Stimulated activated naive CD8-positive, alpha-beta T cell treated with anti-CD3 and anti-CD28 coated beads, Interleukin-15, Interleukin-2, amounts not matched to agents 100 ng/mL and 50 ng/mL, for 24 hours (primary cell): Measurements from ENCODE around the gene MSANTD2.

ENCODE experiments used
- H3K27ac Mint-ChIP-seq: one replicate; pipeline ENCODE4 v1.8.0; 2021; ENCODE audit warnings: mild to moderate bottlenecking, mixed read lengths
- H3K27me3 Mint-ChIP-seq: one replicate; pipeline ENCODE4 v1.8.0; 2021; ENCODE audit warnings: mixed read lengths
- H3K36me3 Mint-ChIP-seq: one replicate; pipeline ENCODE4 v1.8.0; 2021; ENCODE audit warnings: low read depth, mixed read lengths
- H3K4me1 Mint-ChIP-seq: one replicate; pipeline ENCODE4 v1.8.0; 2021; ENCODE audit warnings: low read depth, mixed read lengths
- H3K4me3 Mint-ChIP-seq: one replicate; pipeline ENCODE4 v1.8.0; 2021; ENCODE audit warnings: mild to moderate bottlenecking, mixed read lengths
- H3K9me3 Mint-ChIP-seq: one replicate; pipeline ENCODE4 v1.8.0; 2021; ENCODE audit warnings: mixed read lengths

MSANTD2 gene

GRCh38 chr11:124832571-124832970, 32.4 kb upstream of the MSANTD2 start:
- Mint-ChIP-seq H3K27ac (no peak overlapping the region), H3K27me3 (peaks cover 27% of the 10 kb centered on the region), H3K36me3 (no peaks in the 10 kb centered on the region)

GRCh38 chr11:124831897-124832296, 31.7 kb upstream of the MSANTD2 start:
- no peaks in the 10 kb centered on the region for H3K36me3 Mint-ChIP-seq
- H3K27ac Mint-ChIP-seq: peak overlapping the region; percentile 54
- no peak overlapping the region for H3K4me3 Mint-ChIP-seq
- H3K4me1 Mint-ChIP-seq: peaks cover 7% of the 10 kb centered on the region
- peaks cover 24% of the 10 kb centered on the region for H3K27me3 Mint-ChIP-seq
- H3K9me3 Mint-ChIP-seq: no peaks in the 10 kb centered on the region

More at GRCh38 chr11:124832571-124832970, 32.4 kb upstream of the MSANTD2 start:
- Mint-ChIP-seq H3K4me1 (peaks cover 12% of the 10 kb centered on the region), H3K4me3 (no peak overlapping the region), H3K9me3 (no peaks in the 10 kb centered on the region)

- peaks cover 21% of the 10 kb centered on the region for H3K27me3 Mint-ChIP-seq
- no peaks in the 10 kb centered on the region for H3K36me3 Mint-ChIP-seq
- H3K4me3 Mint-ChIP-seq: no peak overlapping the region
- H3K9me3 Mint-ChIP-seq: no peaks in the 10 kb centered on the region
- H3K4me1 Mint-ChIP-seq: no peaks in the 10 kb centered on the region
- no peak overlapping the region for H3K27ac Mint-ChIP-seq
Observed at GRCh38 chr11:124830749-124831148, 30.5 kb upstream of the MSANTD2 start.

- Mint-ChIP-seq H3K27ac (no peak overlapping the region), H3K27me3 (peaks cover 17% of the 10 kb centered on the region), H3K36me3 (no peaks in the 10 kb centered on the region), H3K9me3 (no peaks in the 10 kb centered on the region), H3K4me3 (no peak overlapping the region), H3K4me1 (no peaks in the 10 kb centered on the region)
Observed at GRCh38 chr11:124829986-124830385, 29.8 kb upstream of the MSANTD2 start.

- Mint-ChIP-seq H3K36me3 (no peaks in the 10 kb centered on the region), H3K27ac (no peak overlapping the region), H3K9me3 (no peaks in the 10 kb centered on the region), H3K4me1 (no peaks in the 10 kb centered on the region), H3K27me3 (peaks cover 23% of the 10 kb centered on the region), H3K4me3 (no peak overlapping the region)
Observed at GRCh38 chr11:124825876-124826275, 25.7 kb upstream of the MSANTD2 start.

GRCh38 chr11:124823512-124824376, 23.5 kb upstream of the MSANTD2 start:
- no peak overlapping the region for H3K4me3 Mint-ChIP-seq
- no peak overlapping the region for H3K27ac Mint-ChIP-seq
- no peaks in the 10 kb centered on the region for H3K9me3 Mint-ChIP-seq
- H3K27me3 Mint-ChIP-seq: peaks cover 29% of the 10 kb centered on the region
- H3K36me3 Mint-ChIP-seq: no peaks in the 10 kb centered on the region
- no peaks in the 10 kb centered on the region for H3K4me1 Mint-ChIP-seq

GRCh38 chr11:124821995-124822730, 22.0 kb upstream of the MSANTD2 start:
- Mint-ChIP-seq H3K4me1 (no peaks in the 10 kb centered on the region), H3K27ac (no peak overlapping the region), H3K36me3 (no peaks in the 10 kb centered on the region), H3K4me3 (no peak overlapping the region), H3K27me3 (peaks cover 31% of the 10 kb centered on the region), H3K9me3 (no peaks in the 10 kb centered on the region)

- no peaks in the 10 kb centered on the region for H3K9me3 Mint-ChIP-seq
- peaks cover 44% of the 10 kb centered on the region for H3K27me3 Mint-ChIP-seq
- H3K36me3 Mint-ChIP-seq: no peaks in the 10 kb centered on the region
- no peak overlapping the region for H3K27ac Mint-ChIP-seq
- H3K4me3 Mint-ChIP-seq: no peak overlapping the region
- H3K4me1 Mint-ChIP-seq: no peaks in the 10 kb centered on the region
Observed at GRCh38 chr11:124817036-124817435, 16.8 kb upstream of the MSANTD2 start.

GRCh38 chr11:124814739-124815138, 14.5 kb upstream of the MSANTD2 start:
- H3K4me3 Mint-ChIP-seq: no peak overlapping the region
- no peak overlapping the region for H3K27ac Mint-ChIP-seq
- H3K27me3 Mint-ChIP-seq: peaks cover 42% of the 10 kb centered on the region
- H3K9me3 Mint-ChIP-seq: no peaks in the 10 kb centered on the region
- no peaks in the 10 kb centered on the region for H3K4me1 Mint-ChIP-seq
- no peaks in the 10 kb centered on the region for H3K36me3 Mint-ChIP-seq

GRCh38 chr11:124812876-124813275, 12.7 kb upstream of the MSANTD2 start:
- Mint-ChIP-seq H3K4me3 (no peak overlapping the region), H3K27ac (no peak overlapping the region), H3K27me3 (peaks cover 39% of the 10 kb centered on the region), H3K4me1 (no peaks in the 10 kb centered on the region), H3K36me3 (no peaks in the 10 kb centered on the region), H3K9me3 (no peaks in the 10 kb centered on the region)

- Mint-ChIP-seq H3K9me3 (no peaks in the 10 kb centered on the region), H3K27me3 (peaks cover 35% of the 10 kb centered on the region), H3K4me1 (no peaks in the 10 kb centered on the region), H3K27ac (no peak overlapping the region), H3K36me3 (peaks cover 8% of the 10 kb centered on the region), H3K4me3 (no peak overlapping the region)
Observed at GRCh38 chr11:124811399-124812125, 11.4 kb upstream of the MSANTD2 start.

- H3K27ac Mint-ChIP-seq: no peak overlapping the region
- H3K4me1 Mint-ChIP-seq: no peaks in the 10 kb centered on the region
- H3K27me3 Mint-ChIP-seq: peaks cover 12% of the 10 kb centered on the region
- H3K9me3 Mint-ChIP-seq: no peaks in the 10 kb centered on the region
- peaks cover 8% of the 10 kb centered on the region for H3K36me3 Mint-ChIP-seq
- H3K4me3 Mint-ChIP-seq: no peak overlapping the region
Observed at GRCh38 chr11:124807660-124808270, 7.6 kb upstream of the MSANTD2 start.

GRCh38 chr11:124807201-124807600, 7.0 kb upstream of the MSANTD2 start:
- Mint-ChIP-seq H3K9me3 (no peaks in the 10 kb centered on the region), H3K27me3 (peaks cover 6% of the 10 kb centered on the region), H3K4me3 (no peak overlapping the region), H3K27ac (no peak overlapping the region), H3K36me3 (peaks cover 8% of the 10 kb centered on the region), H3K4me1 (no peaks in the 10 kb centered on the region)

GRCh38 chr11:124804884-124805283, 4.7 kb upstream of the MSANTD2 start:
- H3K9me3 Mint-ChIP-seq: no peaks in the 10 kb centered on the region
- peaks cover 12% of the 10 kb centered on the region for H3K4me1 Mint-ChIP-seq
- H3K27ac Mint-ChIP-seq: no peak overlapping the region
- no peaks in the 10 kb centered on the region for H3K27me3 Mint-ChIP-seq
- H3K4me3 Mint-ChIP-seq: no peak overlapping the region
- peaks cover 8% of the 10 kb centered on the region for H3K36me3 Mint-ChIP-seq
